ENCODE measurements around the gene LARGE1. TPM values are rescaled to one million over a fixed set of nuclear protein-coding genes. Genes with fewer than 3 reads are reported as not detected.

Gene LARGE1
- total RNA-seq, 1 experiment from 2014 or later = 2.5 TPM

GRCh38 chr22:33952776-33953175 is 32.5 kb upstream of the LARGE1 start:
- H3K27me3 ChIP-seq (ENCODE audit: control insufficient read depth, insufficient read depth, low read length) = no peaks in the 10 kb centered on the region
- ATAC-seq = no peak
- ChIA-PET CTCF (no interaction called here), POLR2A (no interaction called here)
- no peak overlapping the region for H3K27ac ChIP-seq (ENCODE audit: low read length)
- H3K4me3 ChIP-seq (ENCODE audit: low read depth in 2 of 2, low read length in 2 of 2) = no peak overlapping the region
- intact Hi-C loops (cut with micrococcal nuclease; ENCODE audit: unreplicated experiment) = no loop called here
- H3K36me3 ChIP-seq (ENCODE audit: control insufficient read depth, insufficient read depth, low read length) = no peaks in the 10 kb centered on the region
- BruUV-seq (replicated peaks) = no TSS peak
- no peaks in the 10 kb centered on the region for H3K4me1 ChIP-seq (ENCODE audit: control insufficient read depth, insufficient read depth, low read length)
- no peaks in the 10 kb centered on the region for H3K9me3 ChIP-seq (ENCODE audit: control insufficient read depth, insufficient read depth, low read depth, low read length)
- in situ Hi-C loops (cut with HindIII; ENCODE audit: low pct_unique_long_range_greater_than_20kb, low sequenced_read_pairs) = no loop called here
- TF ChIP-seq SIN3A (IDR thresholded peaks at IDR 0.05; ENCODE audit: borderline replicate concordance, insufficient read depth, low read depth, low read length) = no peak
- no peak for TF ChIP-seq CTCF (IDR thresholded peaks at IDR 0.05)
- no peak for TF ChIP-seq POLR2AphosphoS5 (IDR thresholded peaks at IDR 0.05; ENCODE audit: low read depth, low read length)
- TF ChIP-seq TCF7L2 (IDR thresholded peaks at IDR 0.05; ENCODE audit: low read depth, low read length) = no peak
- TF ChIP-seq REST (IDR thresholded peaks at IDR 0.05; ENCODE audit: insufficient read depth in 1 of 2, low read depth in 2 of 2, low read length in 1 of 2) = no peak
- no peak for DNase-seq (ENCODE audit: low read depth, low spot score)

- in situ Hi-C loops (cut with HindIII; ENCODE audit: low pct_unique_long_range_greater_than_20kb, low sequenced_read_pairs) = no loop called here
Observed at GRCh38 chr22:33940741-33941140, 20.5 kb upstream of the LARGE1 start.

More at GRCh38 chr22:33940741-33941140, 20.5 kb upstream of the LARGE1 start:
- no peak for DNase-seq (ENCODE audit: low read depth, low spot score)
- intact Hi-C loops (cut with micrococcal nuclease; ENCODE audit: unreplicated experiment) = no loop called here
- Histone ChIP-seq H3K27ac (ENCODE audit: low read length) (no peak overlapping the region), H3K9me3 (ENCODE audit: control insufficient read depth, insufficient read depth, low read depth, low read length) (no peaks in the 10 kb centered on the region), H3K4me3 (ENCODE audit: low read depth in 2 of 2, low read length in 2 of 2) (no peak overlapping the region), H3K36me3 (ENCODE audit: control insufficient read depth, insufficient read depth, low read length) (no peaks in the 10 kb centered on the region), H3K27me3 (ENCODE audit: control insufficient read depth, insufficient read depth, low read length) (no peaks in the 10 kb centered on the region), H3K4me1 (ENCODE audit: control insufficient read depth, insufficient read depth, low read length) (no peaks in the 10 kb centered on the region)
- ChIA-PET CTCF (interaction anchor here (0.6 kb wide), 1 partner anchor 557 kb away, joined by 3 read pairs; no protein-coding TSS in a partner anchor), POLR2A (no interaction called here)
- BruUV-seq (replicated peaks) = no TSS peak
- no peak for ATAC-seq
- TF ChIP-seq REST (IDR thresholded peaks at IDR 0.05; ENCODE audit: insufficient read depth in 1 of 2, low read depth in 2 of 2, low read length in 1 of 2) (no peak), CTCF (IDR thresholded peaks at IDR 0.05) (no peak), POLR2AphosphoS5 (IDR thresholded peaks at IDR 0.05; ENCODE audit: low read depth, low read length) (no peak), TCF7L2 (IDR thresholded peaks at IDR 0.05; ENCODE audit: low read depth, low read length) (no peak), SIN3A (IDR thresholded peaks at IDR 0.05; ENCODE audit: borderline replicate concordance, insufficient read depth, low read depth, low read length) (no peak)

Data from Panc1 (cell line).